Esophagus squamous epithelium (tissue), 4 donors: Measurements from ENCODE around the gene WDR91.

Source experiments
- CTCF ChIP-seq, 6 experiments: fragments of 450-650 bp in 4 of 6; fragments of 200-600 bp in 2 of 6; sonication (generic) in 2 of 6; IDR thresholded peaks; one replicate each; pipeline ENCODE4 v1.5.1; 2016 to 2019; ENCODE audit warnings: antibody characterized with exemption in 6 of 6, mild to moderate bottlenecking in 4 of 6, moderate library complexity in 4 of 6
- POLR2A ChIP-seq, 4 donors: fragments of 450-650 bp; IDR thresholded peaks; one replicate each; pipeline ENCODE4 v1.6.1; 2017; ENCODE audit warnings: antibody characterized with exemption in 4 of 4, mild to moderate bottlenecking in 4 of 4, moderate library complexity in 3 of 4

GRCh38 chr7:135156290-135156689 is 55.0 kb downstream of the WDR91 start:
- no peak for TF ChIP-seq CTCF (IDR thresholded peaks at IDR 0.05)
- no peak for TF ChIP-seq POLR2A (IDR thresholded peaks at IDR 0.05)
